Measurements from ENCODE around the gene EMD. TPM values are rescaled to one million over a fixed set of nuclear protein-coding genes. Genes with fewer than 3 reads are reported as not detected.

EMD gene
- polyA plus RNA-seq, 1 donor (not counting 4 experiments of a cell fraction or from before 2014, with no cell fraction given) = 36.9 TPM

DNA sequence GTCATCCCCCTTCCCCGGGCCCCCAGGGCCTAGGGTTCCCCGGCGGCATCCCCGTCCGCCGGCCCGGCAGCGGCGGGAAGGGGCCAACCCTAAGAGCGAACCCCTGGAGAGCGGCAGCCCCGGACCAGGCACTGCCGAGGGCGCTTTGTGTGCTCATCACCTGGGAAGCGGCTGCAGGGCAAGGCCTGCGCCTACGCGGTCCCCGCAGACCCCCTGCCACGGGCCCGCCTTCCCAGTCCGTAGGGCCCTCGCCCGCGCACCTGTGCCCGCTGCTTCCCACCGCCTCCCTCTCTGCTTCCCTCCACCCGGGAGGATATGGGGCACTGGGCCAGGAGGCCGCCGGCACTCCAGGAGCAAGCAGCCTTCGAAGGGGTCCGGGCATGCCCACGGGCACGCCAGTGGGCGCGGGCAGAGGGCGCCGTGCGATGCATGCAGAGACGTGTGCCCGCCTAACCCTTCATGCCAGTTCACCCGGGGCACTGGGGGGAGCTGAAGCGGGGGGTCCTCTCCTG lies 7.2 kb upstream of the EMD start:
- Histone ChIP-seq H3K4me1 (ENCODE audit: control insufficient read depth, extremely low read depth, insufficient read depth, low read length) (peaks cover 40% of the 10 kb centered on the region), H3K27ac (ENCODE audit: control insufficient read depth, insufficient read depth, low read length) (peak overlapping the region; percentile 20), H3K9ac (ENCODE audit: control insufficient read depth, extremely low read depth, insufficient read depth, low read length) (peak overlapping the region; percentile 44), H4K20me1 (ENCODE audit: control insufficient read depth, extremely low read depth, insufficient read depth, low read length) (peaks cover under 1% of the 10 kb centered on the region), H3K36me3 (ENCODE audit: control insufficient read depth in 2 of 2, extremely low read depth in 1 of 2, insufficient read depth in 2 of 2, low read length in 2 of 2) (peaks cover 5 to 6% of the 10 kb centered on the region in 2 experiments), H3K4me3 (ENCODE audit: control insufficient read depth in 2 of 3, extremely low read depth in 1 of 3, insufficient read depth in 2 of 3, low read depth in 1 of 3, low read length in 3 of 3) (peak overlapping the region; percentile 45 to 68 (median 57)), H3K9me3 (ENCODE audit: control insufficient read depth, low read depth, low read length) (peaks cover 2% of the 10 kb centered on the region), H3K4me2 (ENCODE audit: control insufficient read depth, extremely low read depth, insufficient read depth, low read depth, low read length) (peak overlapping the region; percentile 62), H3K79me2 (ENCODE audit: control insufficient read depth, insufficient read depth, low read length) (peaks cover 35% of the 10 kb centered on the region), H2AFZ (ENCODE audit: control insufficient read depth, low read length) (no peak overlapping the region), H3K27me3 (ENCODE audit: control insufficient read depth, extremely low read depth, insufficient read depth, low read length) (no peaks in the 10 kb centered on the region), H3K9me1 (ENCODE audit: control insufficient read depth, extremely low read depth, insufficient read depth, low read length) (no peaks in the 10 kb centered on the region)
- no peak for DNase-seq (ENCODE audit: low read depth, low spot score)
- dilution Hi-C loops (cut with MboI; ENCODE audit: extremely low pct_ligation_motif_present, low sequenced_read_pairs) = no loop called here
- no peak for FAIRE-seq
- TF ChIP-seq, protein P1, sequence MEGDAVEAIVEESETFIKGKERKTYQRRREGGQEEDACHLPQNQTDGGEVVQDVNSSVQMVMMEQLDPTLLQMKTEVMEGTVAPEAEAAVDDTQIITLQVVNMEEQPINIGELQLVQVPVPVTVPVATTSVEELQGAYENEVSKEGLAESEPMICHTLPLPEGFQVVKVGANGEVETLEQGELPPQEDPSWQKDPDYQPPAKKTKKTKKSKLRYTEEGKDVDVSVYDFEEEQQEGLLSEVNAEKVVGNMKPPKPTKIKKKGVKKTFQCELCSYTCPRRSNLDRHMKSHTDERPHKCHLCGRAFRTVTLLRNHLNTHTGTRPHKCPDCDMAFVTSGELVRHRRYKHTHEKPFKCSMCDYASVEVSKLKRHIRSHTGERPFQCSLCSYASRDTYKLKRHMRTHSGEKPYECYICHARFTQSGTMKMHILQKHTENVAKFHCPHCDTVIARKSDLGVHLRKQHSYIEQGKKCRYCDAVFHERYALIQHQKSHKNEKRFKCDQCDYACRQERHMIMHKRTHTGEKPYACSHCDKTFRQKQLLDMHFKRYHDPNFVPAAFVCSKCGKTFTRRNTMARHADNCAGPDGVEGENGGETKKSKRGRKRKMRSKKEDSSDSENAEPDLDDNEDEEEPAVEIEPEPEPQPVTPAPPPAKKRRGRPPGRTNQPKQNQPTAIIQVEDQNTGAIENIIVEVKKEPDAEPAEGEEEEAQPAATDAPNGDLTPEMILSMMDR (optimal IDR thresholded peaks at IDR 0.05 in 1 of 3, IDR thresholded peaks at IDR 0.05 in 1 of 3, conservative IDR thresholded peaks at IDR 0.05 in 1 of 3; ENCODE audit: extremely low read depth in 1 of 3, insufficient read depth in 2 of 3, low read length in 3 of 3) = no peak
- no peak for TF ChIP-seq EZH2 (IDR thresholded peaks at IDR 0.05; ENCODE audit: low read length)

DNA sequence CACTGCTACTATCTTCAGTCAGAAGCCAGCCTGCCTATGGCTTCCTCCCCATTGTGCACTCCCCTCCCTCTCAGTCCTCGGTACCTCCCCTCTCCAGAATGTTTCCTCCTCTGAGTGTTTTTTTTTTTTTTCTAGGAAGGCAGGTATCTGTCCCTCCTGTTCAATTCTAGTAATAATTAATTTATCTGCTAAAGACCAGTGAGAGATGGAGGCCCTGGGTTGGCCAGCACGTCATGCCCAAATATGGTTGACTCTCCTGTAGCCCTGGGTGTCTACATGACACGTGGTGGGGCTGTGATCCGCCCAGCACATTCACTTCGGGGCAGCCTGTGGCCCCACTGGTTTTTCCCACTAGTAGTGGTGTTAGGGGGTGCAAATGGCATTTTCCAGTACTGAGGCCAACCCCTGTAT lies 6.5 kb upstream of the EMD start:
- H3K4me3 ChIP-seq (ENCODE audit: control insufficient read depth in 2 of 3, extremely low read depth in 1 of 3, insufficient read depth in 2 of 3, low read depth in 1 of 3, low read length in 3 of 3) = no peak overlapping the region
- H3K9me1 ChIP-seq (ENCODE audit: control insufficient read depth, extremely low read depth, insufficient read depth, low read length) = no peaks in the 10 kb centered on the region
- FAIRE-seq = no peak
- H3K36me3 ChIP-seq (ENCODE audit: control insufficient read depth in 2 of 2, extremely low read depth in 1 of 2, insufficient read depth in 2 of 2, low read length in 2 of 2) = peaks cover 2 to 5% of the 10 kb centered on the region in 2 experiments
- H3K4me1 ChIP-seq (ENCODE audit: control insufficient read depth, extremely low read depth, insufficient read depth, low read length) = peaks cover 33% of the 10 kb centered on the region
- H2AFZ ChIP-seq (ENCODE audit: control insufficient read depth, low read length) = no peak overlapping the region
- no peak for TF ChIP-seq EZH2 (IDR thresholded peaks at IDR 0.05; ENCODE audit: low read length)
- TF ChIP-seq, protein P1 (optimal IDR thresholded peaks at IDR 0.05 in 1 of 3, IDR thresholded peaks at IDR 0.05 in 1 of 3, conservative IDR thresholded peaks at IDR 0.05 in 1 of 3; ENCODE audit: extremely low read depth in 1 of 3, insufficient read depth in 2 of 3, low read length in 3 of 3) = no peak
- no peak overlapping the region for H3K9ac ChIP-seq (ENCODE audit: control insufficient read depth, extremely low read depth, insufficient read depth, low read length)
- dilution Hi-C loops (cut with MboI; ENCODE audit: extremely low pct_ligation_motif_present, low sequenced_read_pairs) = no loop called here
- H3K9me3 ChIP-seq (ENCODE audit: control insufficient read depth, low read depth, low read length) = peaks cover 2% of the 10 kb centered on the region
- H3K27me3 ChIP-seq (ENCODE audit: control insufficient read depth, extremely low read depth, insufficient read depth, low read length) = no peaks in the 10 kb centered on the region
- H3K27ac ChIP-seq (ENCODE audit: control insufficient read depth, insufficient read depth, low read length) = no peak overlapping the region
- no peaks in the 10 kb centered on the region for H4K20me1 ChIP-seq (ENCODE audit: control insufficient read depth, extremely low read depth, insufficient read depth, low read length)
- DNase-seq (ENCODE audit: low read depth, low spot score) = no peak
- H3K4me2 ChIP-seq (ENCODE audit: control insufficient read depth, extremely low read depth, insufficient read depth, low read depth, low read length) = peak overlapping the region; percentile 62
- H3K79me2 ChIP-seq (ENCODE audit: control insufficient read depth, insufficient read depth, low read length) = peaks cover 27% of the 10 kb centered on the region

Data from keratinocyte (primary cell).